AG10803 (cell line): ENCODE data around the gene HOXC4.
"Not testable (repeated sequence)": the region's sequence is repeated elsewhere in the genome, so short reads cannot be mapped to it uniquely, and the experiment has no call there.

ENCODE experiments used
- DNase-seq: peaks from one replicate; pipeline ENCODE4 v3.0.0; 2010; ENCODE audit warnings: low read depth
- H3K4me3 ChIP-seq: 2 replicates; pipeline ENCODE4 v1.5.1; 2011; ENCODE audit warnings: mild to moderate bottlenecking, low read length, control low read depth
- CTCF ChIP-seq: conservative IDR thresholded peaks from 2 replicates; pipeline ENCODE4 v1.5.1; 2011; ENCODE audit warnings: mild to moderate bottlenecking, low read length, control low read depth, inconsistent platforms

Gene HOXC4

GRCh38 chr12:54068418-54069070 lies 14.9 kb downstream of the HOXC4 start:
- no peak for TF ChIP-seq CTCF
- no peak overlapping the region for H3K4me3 ChIP-seq
- peak; percentile 43 for DNase-seq

- DNase-seq = no peak
- no peak overlapping the region for H3K4me3 ChIP-seq
- TF ChIP-seq CTCF = no peak
Measured at GRCh38 chr12:54071942-54072341, 18.3 kb downstream of the HOXC4 start.

DNA sequence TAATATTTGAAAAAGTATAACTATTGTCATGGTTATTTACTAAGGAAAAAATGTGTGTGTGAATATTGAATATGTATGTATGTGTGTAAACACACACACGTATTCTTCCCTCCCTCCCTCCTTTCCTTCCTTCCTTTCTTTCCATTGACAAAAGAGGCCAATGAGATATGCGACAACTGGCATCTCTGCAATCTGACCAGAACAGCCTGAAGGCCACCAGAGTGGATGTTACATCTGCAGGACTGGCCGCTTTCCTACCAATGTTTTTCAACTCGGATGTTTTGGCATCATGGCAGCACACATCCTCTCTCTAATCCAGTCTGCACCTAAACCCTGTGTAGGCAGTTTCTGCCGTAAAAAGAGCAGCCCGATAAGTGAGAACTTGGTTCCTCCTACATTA lies 20.7 kb downstream of the HOXC4 start:
- TF ChIP-seq CTCF = no peak
- no peak for DNase-seq

DNA sequence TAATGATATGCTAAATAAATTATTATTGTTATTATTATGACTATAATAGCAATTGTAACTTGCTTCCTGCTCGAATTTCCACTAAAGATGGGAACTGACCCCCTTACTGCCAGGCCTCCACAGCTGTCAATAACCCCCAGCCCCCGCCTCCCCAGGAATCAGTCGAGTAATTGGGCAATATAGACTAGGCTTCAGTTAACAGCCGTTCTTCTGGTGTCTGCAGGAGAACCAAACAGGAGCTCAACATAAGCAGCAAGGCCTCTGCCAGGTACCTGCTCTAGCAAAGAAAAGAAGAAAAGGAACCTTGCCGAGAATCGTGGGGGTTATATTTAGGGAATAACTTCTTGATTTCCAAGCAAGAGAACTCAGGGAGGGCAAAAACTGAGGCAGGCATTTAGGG lies 21.8 kb downstream of the HOXC4 start:
- no peak for TF ChIP-seq CTCF
- DNase-seq = no peak
- no peak overlapping the region for H3K4me3 ChIP-seq

More for the DNA sequence above, 20.7 kb downstream of the HOXC4 start:
- H3K4me3 ChIP-seq = no peak overlapping the region

GRCh38 chr12:54075974-54076373 lies 22.3 kb downstream of the HOXC4 start:
- no peak for DNase-seq
- no peak for TF ChIP-seq CTCF
- no peak overlapping the region for H3K4me3 ChIP-seq

DNA sequence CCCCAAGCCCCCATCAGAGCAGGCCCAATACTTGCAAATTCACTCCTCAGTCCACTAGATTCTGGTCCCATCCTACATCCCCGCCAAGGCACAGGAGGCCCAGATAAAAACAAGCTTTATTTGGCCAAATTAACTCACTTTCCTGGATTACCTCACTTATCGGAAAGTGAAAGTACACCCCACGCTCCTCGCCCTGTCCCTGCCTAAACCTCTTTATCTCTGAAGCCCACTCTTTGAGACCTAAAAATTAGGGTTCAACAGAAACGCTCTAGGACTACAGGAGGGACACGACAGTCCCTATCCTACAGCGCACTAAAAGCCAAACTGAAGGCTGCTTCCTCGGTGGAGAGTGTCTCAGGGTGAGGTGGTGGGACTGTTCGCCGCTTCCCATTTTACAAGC lies 24.2 kb downstream of the HOXC4 start:
- DNase-seq = not testable (repeated sequence)
- peak overlapping the region; percentile 54 for H3K4me3 ChIP-seq

DNA sequence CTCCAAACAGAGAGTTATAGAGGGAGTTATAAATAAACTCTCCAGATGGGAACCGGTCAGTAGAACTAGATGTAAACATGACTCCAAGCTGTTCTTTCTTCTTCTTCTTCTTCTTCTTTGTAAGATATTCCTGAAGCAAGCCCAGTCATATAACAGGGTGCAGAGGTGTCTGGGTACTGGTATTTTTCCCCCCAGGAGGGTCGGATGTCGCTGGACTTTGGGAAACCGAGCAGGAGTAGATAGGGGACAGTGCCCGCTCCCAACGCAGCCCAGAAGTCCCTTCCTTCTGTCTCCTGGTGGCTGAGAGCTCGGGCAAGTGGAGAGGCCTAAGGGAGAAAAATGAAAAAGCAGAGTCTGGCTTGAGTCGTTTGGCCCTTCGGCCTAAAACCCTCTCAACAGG lies 25.5 kb downstream of the HOXC4 start:
- not testable (repeated sequence) for DNase-seq
- peak overlapping the region; percentile 52 for H3K4me3 ChIP-seq

DNA sequence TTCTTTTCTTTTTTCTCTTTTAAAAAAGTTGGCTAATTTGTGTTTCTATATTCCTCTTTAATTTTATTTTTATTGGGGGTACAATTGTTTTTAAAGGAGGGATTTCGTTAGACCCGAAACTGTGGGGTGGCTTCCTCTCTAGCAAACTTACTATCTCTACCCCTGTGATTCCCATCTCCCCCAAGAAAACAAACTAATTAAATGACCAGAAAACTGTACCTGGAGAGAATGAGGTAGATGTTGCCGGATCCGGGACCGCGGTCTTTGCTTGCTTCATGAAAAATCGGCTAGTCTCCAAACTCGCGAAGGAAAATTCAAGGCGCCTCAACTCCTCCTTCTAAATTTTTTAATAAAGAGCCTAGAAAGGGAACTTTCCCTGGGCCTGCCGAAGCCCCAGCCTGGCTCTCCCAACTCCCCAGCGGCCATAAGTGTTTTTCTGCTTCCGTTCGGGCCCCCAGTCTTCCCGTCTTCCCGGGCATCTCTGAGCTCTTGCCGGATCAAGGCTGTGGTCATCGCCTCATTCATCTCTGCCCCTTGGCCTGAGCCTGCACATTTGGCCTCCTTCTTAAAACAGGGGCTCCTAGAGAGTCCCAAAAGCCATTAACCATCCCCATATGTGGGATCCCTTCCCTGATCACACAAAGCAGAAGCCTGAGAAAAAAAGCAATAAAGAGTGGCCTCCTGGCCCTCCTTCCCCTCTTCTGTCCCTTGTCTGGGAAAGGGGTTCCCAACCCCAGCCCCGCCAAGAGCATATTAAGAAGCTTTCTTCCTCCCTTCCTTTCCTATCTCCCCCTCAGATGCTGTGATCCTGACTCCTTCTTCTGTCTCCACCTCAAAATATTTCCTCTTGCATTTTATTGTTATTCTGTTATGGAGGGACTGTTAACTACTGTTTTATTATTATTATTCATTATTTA lies 26.6 kb downstream of the HOXC4 start:
- peak overlapping the region; percentile 53 for H3K4me3 ChIP-seq
- DNase-seq = not testable (repeated sequence)

DNA sequence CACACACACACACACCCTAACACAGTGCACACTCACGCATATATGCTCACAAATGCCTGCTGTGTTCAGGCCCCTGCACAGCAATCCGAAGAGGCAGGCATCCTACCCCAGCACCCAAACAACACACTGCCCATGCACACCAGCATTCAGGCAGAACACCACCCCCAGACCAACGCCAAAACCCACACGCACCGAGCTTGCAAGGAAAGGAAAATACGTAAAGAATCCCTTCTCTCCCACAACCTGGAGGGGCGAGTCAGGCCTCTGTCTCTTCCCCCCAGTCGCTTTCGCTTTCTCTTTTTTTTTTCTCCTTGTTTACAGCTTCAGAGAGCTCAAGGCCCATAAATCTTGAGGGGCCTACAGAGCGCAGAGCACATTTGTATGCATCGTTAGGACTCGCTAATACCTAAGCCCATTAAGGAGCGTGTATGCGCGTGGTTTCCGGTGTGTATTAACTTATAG lies 27.4 kb downstream of the HOXC4 start:
- peak; percentile 61 for DNase-seq
- H3K4me3 ChIP-seq = peak overlapping the region; percentile 53

- H3K4me3 ChIP-seq = peak overlapping the region; percentile 47
Measured at GRCh38 chr12:54081581-54082396, 28.2 kb downstream of the HOXC4 start.

More at GRCh38 chr12:54081581-54082396, 28.2 kb downstream of the HOXC4 start:
- DNase-seq = not testable (repeated sequence)
